Choroid plexus epithelial cell (primary cell): Measurements from ENCODE around the gene MBNL3.
A peak's percentile ranks its signal among the peaks of the same experiment; 100 is the strongest.

Source experiments
- DNase-seq: peaks from one replicate; pipeline ENCODE4 v3.0.0-alpha.2; 2010; ENCODE audit warnings: low read depth
- H3K4me3 ChIP-seq: 2 replicates; pipeline ENCODE4 v1.5.1; 2011; ENCODE audit warnings: low read depth, mild to moderate bottlenecking, control low read depth, low read length, moderate library complexity
- CTCF ChIP-seq: conservative IDR thresholded peaks from 2 replicates; pipeline ENCODE4 v1.5.1; 2011; ENCODE audit warnings: low read depth, mild to moderate bottlenecking, control low read depth, inconsistent platforms, low read length, moderate library complexity

Gene MBNL3

DNA sequence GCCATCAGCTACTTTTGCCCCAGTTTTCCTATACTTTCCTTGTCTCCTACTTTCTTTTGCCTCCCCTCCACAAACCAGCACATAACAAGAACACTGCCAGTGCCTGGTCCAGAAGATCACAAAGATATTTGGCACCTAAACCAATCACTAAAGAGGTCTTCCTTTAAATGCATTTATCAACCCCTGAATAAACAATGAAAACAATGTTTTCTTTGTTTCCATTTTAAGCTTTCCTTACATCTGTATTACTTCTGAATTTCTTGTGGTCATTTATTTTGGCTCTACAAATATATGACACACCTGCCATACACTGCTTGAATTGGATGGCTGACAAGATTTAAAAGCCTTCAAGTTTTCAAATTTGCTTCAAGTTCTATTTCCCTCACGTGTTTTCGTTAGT, 43.9 kb downstream of the MBNL3 start:
- no peak for DNase-seq
- H3K4me3 ChIP-seq: no peak overlapping the region
- no peak for TF ChIP-seq CTCF

- no peak overlapping the region for H3K4me3 ChIP-seq
- no peak for TF ChIP-seq CTCF
- no peak for DNase-seq
Observed at GRCh38 chrX:132443196-132444135, 45.4 kb downstream of the MBNL3 start.

GRCh38 chrX:132442691-132443090, 46.1 kb downstream of the MBNL3 start:
- peak; percentile 37 for DNase-seq
- H3K4me3 ChIP-seq: no peak overlapping the region
- TF ChIP-seq CTCF: no peak

DNA sequence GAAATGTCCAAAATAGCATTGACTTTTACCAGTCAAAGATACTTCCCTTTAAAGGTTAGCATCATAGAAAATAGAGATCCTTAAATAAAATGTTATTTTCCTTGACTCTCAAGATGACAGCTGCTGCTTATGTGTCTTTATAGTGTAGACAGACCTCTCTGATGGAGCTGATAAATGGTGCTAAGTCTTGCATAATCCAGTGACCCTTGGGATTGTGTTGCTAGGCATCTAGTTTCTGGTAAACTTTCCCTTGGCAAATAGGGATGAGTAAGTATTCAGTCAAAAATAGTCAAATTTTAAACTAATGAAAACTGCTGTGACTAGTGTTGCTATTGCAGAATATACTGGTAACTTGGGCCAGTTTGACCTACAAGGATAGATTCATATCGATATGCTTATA, 53.6 kb downstream of the MBNL3 start:
- peak; percentile 25 for DNase-seq
- TF ChIP-seq CTCF: no peak
- no peak overlapping the region for H3K4me3 ChIP-seq

GRCh38 chrX:132433551-132433950, 55.3 kb downstream of the MBNL3 start:
- no peak for DNase-seq
- H3K4me3 ChIP-seq: no peak overlapping the region
- no peak for TF ChIP-seq CTCF

GRCh38 chrX:132433001-132433400, 55.8 kb downstream of the MBNL3 start:
- H3K4me3 ChIP-seq: no peak overlapping the region
- no peak for TF ChIP-seq CTCF
- DNase-seq: peak; percentile 8

GRCh38 chrX:132428896-132429295, 59.9 kb downstream of the MBNL3 start:
- no peak for DNase-seq
- H3K4me3 ChIP-seq: no peak overlapping the region

More at GRCh38 chrX:132428896-132429295, 59.9 kb downstream of the MBNL3 start:
- no peak for TF ChIP-seq CTCF
